ENCODE results near the gene PLAAT2.

PLAAT2 gene

DNA sequence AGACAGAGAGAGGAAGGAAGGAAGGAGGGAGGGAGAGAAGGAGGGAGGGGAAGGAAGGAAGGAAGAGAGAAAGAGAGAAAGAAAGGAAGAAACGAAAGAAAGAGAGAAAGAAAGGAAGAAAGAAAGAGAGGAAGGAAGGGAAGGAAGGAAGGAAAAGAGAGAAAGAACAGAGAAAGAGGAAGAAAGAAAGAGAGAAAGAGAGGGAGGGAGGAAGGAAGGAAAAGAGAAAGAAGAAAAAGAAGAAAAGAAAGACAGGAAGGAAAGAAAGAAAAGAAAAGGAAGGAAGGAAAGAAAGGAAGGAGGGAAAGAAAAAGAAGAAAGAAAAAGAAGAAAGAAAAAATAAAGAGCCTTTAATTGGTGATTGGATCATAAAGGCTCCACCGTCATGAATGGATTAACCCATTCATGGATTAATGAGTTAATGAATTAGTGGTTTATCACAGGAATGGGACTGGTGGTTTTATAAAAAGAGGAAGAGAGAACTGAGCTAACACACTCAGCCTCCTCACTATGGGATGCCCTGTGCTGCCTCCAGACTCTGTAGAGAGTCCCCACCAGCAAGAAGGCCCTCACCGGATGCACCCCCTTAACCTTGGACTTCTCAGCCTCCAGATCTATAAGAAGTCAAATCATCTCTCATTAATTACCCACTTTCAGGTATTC lies 9.0 kb upstream of the PLAAT2 start:
- TF ChIP-seq JUND (IDR thresholded peaks at IDR 0.05; ENCODE audit: low read depth), result no peak
- in situ Hi-C loops (cut with HindIII; ENCODE audit: low pct_unique_long_range_greater_than_20kb, low sequenced_read_pairs), result no loop called here
- DNase-seq (ENCODE audit: low read depth in 1 of 2, low spot score in 1 of 2), result no peak

DNA sequence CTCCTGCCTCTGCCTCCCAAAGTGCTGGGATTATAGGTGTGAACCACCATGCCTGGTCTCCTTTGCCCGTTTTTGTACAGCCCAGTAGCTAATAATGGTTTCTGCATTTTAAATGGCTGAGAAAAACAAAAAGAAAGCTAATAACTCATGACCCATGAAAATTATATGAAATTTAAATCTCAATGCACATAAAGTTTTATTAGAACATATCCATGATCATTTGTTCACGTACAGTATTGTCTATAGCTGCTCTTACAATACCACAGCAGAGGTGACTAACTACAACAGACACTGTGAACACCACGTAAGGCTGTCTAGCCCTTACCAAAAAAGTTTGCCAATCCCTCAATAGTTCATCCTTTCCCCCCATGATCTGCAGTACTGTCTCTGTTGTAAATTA lies 6.4 kb upstream of the PLAAT2 start:
- DNase-seq (ENCODE audit: low read depth in 1 of 2, low spot score in 1 of 2), result no peak
- in situ Hi-C loops (cut with HindIII; ENCODE audit: low pct_unique_long_range_greater_than_20kb, low sequenced_read_pairs), result no loop called here
- no peak for TF ChIP-seq JUND (IDR thresholded peaks at IDR 0.05; ENCODE audit: low read depth)

GRCh38 chr11:63567044-63567840 lies 4.1 kb upstream of the PLAAT2 start:
- TF ChIP-seq JUND (IDR thresholded peaks at IDR 0.05; ENCODE audit: low read depth), result no peak
- peak in 1 of 2 experiments; percentile 65 for DNase-seq (ENCODE audit: low read depth in 1 of 2, low spot score in 1 of 2)
- in situ Hi-C loops (cut with HindIII; ENCODE audit: low pct_unique_long_range_greater_than_20kb, low sequenced_read_pairs), result no loop called here

DNA sequence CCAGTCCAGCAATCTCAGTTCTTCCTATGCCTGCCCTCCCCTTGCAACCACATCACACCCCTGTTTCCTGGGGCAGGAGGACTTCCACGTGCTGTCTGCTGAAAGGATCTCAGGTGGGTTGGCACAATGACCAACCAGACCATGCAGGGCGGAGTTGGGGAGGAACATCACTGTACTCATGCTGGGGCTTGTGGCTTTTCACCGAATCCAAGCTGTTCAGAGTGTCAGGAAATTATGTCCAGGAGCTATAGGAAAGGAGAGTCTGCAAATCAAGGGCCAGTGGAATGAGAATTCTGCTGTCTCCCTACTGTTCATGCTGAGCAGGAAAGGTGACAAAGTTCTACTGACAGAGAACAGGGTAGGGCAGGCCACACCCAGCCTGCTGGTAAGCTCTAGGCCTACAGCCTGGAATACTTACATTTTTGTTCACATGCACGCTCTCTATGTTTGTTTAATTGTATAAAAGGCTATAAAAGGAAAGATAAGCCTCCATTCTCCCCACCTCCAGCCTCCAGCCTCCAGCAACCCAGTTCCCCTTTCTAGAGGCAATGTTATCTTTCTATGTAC lies 1.7 kb upstream of the PLAAT2 start:
- no peak for TF ChIP-seq JUND (IDR thresholded peaks at IDR 0.05; ENCODE audit: low read depth)
- in situ Hi-C loops (cut with HindIII; ENCODE audit: low pct_unique_long_range_greater_than_20kb, low sequenced_read_pairs), result no loop called here
- peak in 1 of 2 experiments; percentile 47 for DNase-seq (ENCODE audit: low read depth in 1 of 2, low spot score in 1 of 2)

GRCh38 chr11:63564056-63564774 lies 1.0 kb upstream of the PLAAT2 start:
- in situ Hi-C loops (cut with HindIII; ENCODE audit: low pct_unique_long_range_greater_than_20kb, low sequenced_read_pairs), result no loop called here
- no peak for DNase-seq (ENCODE audit: low read depth in 1 of 2, low spot score in 1 of 2)
- TF ChIP-seq JUND (IDR thresholded peaks at IDR 0.05; ENCODE audit: low read depth), result no peak

DNA sequence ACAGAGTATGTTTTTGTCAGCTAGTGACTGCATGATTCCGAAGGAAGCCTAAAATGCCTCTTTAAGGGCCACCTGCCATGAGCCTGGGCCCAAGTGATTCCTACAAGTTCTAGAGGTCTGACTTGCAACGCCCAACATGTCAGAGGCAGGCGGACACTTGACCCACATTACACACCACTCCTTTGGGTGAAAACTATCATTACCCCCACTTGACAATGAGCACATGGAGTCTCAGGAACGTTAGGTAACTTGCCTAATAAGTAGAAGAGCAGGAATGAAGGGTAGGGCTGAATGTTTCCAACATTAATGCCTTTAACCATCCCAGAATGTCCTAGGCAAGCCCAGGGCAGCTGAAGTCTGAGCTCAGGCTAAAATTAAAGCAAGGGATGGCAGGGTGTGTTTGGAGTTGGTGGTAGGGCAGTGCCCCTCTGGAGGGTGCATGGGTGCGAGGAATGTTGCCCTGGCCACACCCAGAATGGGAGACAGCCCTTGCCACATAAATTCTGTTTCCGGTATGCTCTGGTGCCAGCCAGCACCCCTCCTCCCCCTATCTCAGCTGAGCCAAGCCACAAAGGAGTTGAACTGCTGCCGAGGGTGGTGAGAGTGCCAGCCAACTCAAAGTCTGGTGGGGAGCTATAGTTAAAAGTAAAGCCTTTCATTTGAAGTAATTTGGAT lies 2.5 kb downstream of the PLAAT2 start:
- no peak for TF ChIP-seq JUND (IDR thresholded peaks at IDR 0.05; ENCODE audit: low read depth)
- in situ Hi-C loops (cut with HindIII; ENCODE audit: low pct_unique_long_range_greater_than_20kb, low sequenced_read_pairs), result no loop called here
- DNase-seq (ENCODE audit: low read depth in 1 of 2, low spot score in 1 of 2), result peak in 1 of 2 experiments; percentile 87

GRCh38 chr11:63558459-63559157 lies 4.6 kb downstream of the PLAAT2 start:
- DNase-seq (ENCODE audit: low read depth in 1 of 2, low spot score in 1 of 2), result peak; percentile 45 to 99
- in situ Hi-C loops (cut with HindIII; ENCODE audit: low pct_unique_long_range_greater_than_20kb, low sequenced_read_pairs), result no loop called here
- TF ChIP-seq JUND (IDR thresholded peaks at IDR 0.05; ENCODE audit: low read depth), result no peak; the same call in 1 of the 2 replicates

DNA sequence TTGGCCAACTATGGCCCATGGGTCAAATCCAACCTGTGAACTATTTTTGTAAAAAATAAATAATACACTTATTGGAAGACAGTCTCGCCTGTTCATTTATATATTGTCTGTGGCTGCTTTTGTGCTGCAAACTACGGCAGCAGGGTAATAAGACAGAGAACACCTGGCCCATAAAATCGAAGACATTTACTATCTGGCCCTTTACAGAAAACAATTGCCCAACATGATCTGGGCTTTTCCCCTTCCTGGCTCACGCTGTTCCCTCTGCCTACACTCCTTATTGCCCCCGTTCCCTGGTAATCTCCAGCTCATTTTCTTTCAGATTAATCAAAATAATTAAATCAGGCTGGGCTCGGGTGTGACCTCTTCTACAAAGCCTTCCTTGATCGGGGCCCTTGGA lies 5.6 kb downstream of the PLAAT2 start:
- in situ Hi-C loops (cut with HindIII; ENCODE audit: low pct_unique_long_range_greater_than_20kb, low sequenced_read_pairs), result no loop called here
- no peak for TF ChIP-seq JUND (IDR thresholded peaks at IDR 0.05; ENCODE audit: low read depth)
- DNase-seq (ENCODE audit: low read depth in 1 of 2, low spot score in 1 of 2), result no peak

DNA sequence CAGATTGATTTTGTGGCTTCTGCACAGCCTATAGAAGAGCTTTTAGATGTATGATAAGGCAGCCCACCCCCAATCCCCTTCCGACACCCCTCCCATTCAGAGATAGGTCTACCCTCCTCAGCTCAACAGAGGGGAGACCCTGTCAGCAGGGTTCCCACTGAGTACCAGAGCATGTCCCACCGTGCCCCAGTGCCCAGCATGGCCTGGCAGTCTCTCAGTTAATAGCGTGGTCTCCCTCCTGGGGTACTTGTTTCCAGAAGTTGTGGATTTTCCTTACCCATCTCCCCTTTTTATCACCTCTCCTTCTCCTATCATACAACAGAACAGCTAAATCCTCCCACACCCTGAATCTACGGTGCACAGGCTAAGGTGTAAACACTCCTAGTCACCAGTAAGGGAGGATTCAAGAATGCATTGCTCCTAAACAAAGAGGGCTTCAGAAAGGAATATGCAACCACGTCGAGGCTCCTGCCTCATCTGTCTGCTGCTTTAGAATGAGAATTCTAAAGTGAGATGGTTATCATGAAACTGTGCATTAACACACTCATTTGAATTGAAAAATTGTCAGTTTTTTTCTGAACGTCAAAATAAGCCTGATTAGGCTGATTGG lies 6.7 kb downstream of the PLAAT2 start:
- in situ Hi-C loops (cut with HindIII; ENCODE audit: low pct_unique_long_range_greater_than_20kb, low sequenced_read_pairs), result no loop called here
- no peak for TF ChIP-seq JUND (IDR thresholded peaks at IDR 0.05; ENCODE audit: low read depth)
- no peak for DNase-seq (ENCODE audit: low read depth in 1 of 2, low spot score in 1 of 2)

GRCh38 chr11:63554877-63555223 lies 8.3 kb downstream of the PLAAT2 start:
- DNase-seq (ENCODE audit: low read depth in 1 of 2, low spot score in 1 of 2), result no peak
- in situ Hi-C loops (cut with HindIII; ENCODE audit: low pct_unique_long_range_greater_than_20kb, low sequenced_read_pairs), result no loop called here
- TF ChIP-seq JUND (IDR thresholded peaks at IDR 0.05; ENCODE audit: low read depth), result no peak

- DNase-seq (ENCODE audit: low read depth in 1 of 2, low spot score in 1 of 2), result no peak
- TF ChIP-seq JUND (IDR thresholded peaks at IDR 0.05; ENCODE audit: low read depth), result no peak
- in situ Hi-C loops (cut with HindIII; ENCODE audit: low pct_unique_long_range_greater_than_20kb, low sequenced_read_pairs), result no loop called here
These were observed 9.4 kb downstream of the PLAAT2 start for GRCh38 chr11:63553759-63554158.
